Trophoblast cell (in vitro differentiated cells and primary cell): Measurements from ENCODE around the gene EPHA6.
A peak's percentile ranks its signal among the peaks of the same experiment; 100 is the strongest.

Source experiments
- DNase-seq, 2 donors: peaks; one replicate each; pipeline ENCODE4 v3.0.0-alpha.2; 2016
- H2AFZ ChIP-seq: 2 replicates; pipeline ENCODE4 v1.6.1; 2013; ENCODE audit warnings: low read length, moderate library complexity, mild to moderate bottlenecking; ENCODE audit not compliant: insufficient read depth, poor library complexity
- H2AK5ac ChIP-seq: 2 replicates; pipeline ENCODE4 v1.6.1; 2013; ENCODE audit warnings: mild to moderate bottlenecking, low read length
- H2BK120ac ChIP-seq: 2 replicates; pipeline ENCODE4 v1.6.1; 2013; ENCODE audit warnings: low read length, mild to moderate bottlenecking, moderate library complexity; ENCODE audit not compliant: insufficient read depth, poor library complexity
- H2BK12ac ChIP-seq: 2 replicates; pipeline ENCODE4 v1.6.1; 2013; ENCODE audit warnings: mild to moderate bottlenecking, low read length, moderate library complexity
- H2BK5ac ChIP-seq: 2 replicates; pipeline ENCODE4 v1.6.1; 2013; ENCODE audit warnings: low read length, low read depth, moderate library complexity, mild to moderate bottlenecking; ENCODE audit not compliant: poor library complexity
- H3K14ac ChIP-seq: 2 replicates; pipeline ENCODE4 v1.6.1; 2013; ENCODE audit warnings: mild to moderate bottlenecking, low read length
- H3K18ac ChIP-seq: 2 replicates; pipeline ENCODE4 v1.6.1; 2013; ENCODE audit warnings: mild to moderate bottlenecking, low read length
- H3K23ac ChIP-seq: 2 replicates; pipeline ENCODE4 v1.6.1; 2013; ENCODE audit warnings: low read length
- H3K27ac ChIP-seq: 2 replicates; pipeline ENCODE4 v1.5.1; 2013; ENCODE audit warnings: low read depth, mild to moderate bottlenecking, inconsistent platforms, low read length, moderate library complexity
- H3K27me3 ChIP-seq: 2 replicates; pipeline ENCODE4 v1.6.1; 2013; ENCODE audit warnings: inconsistent platforms, mild to moderate bottlenecking, low read length, moderate library complexity; ENCODE audit not compliant: insufficient read depth
- H3K36me3 ChIP-seq, 2 experiments: 1 replicate in 1 of 2; 2 replicates in 1 of 2; pipeline ENCODE4 v1.6.1; 2013; ENCODE audit warnings: low read length in 2 of 2, mild to moderate bottlenecking in 2 of 2, moderate library complexity in 1 of 2; ENCODE audit not compliant: insufficient read depth in 2 of 2, control insufficient read depth in 1 of 2
- H3K4ac ChIP-seq: 2 replicates; pipeline ENCODE4 v1.6.1; 2013; ENCODE audit warnings: low read depth, mild to moderate bottlenecking, low read length, moderate library complexity
- H3K4me1 ChIP-seq, 2 experiments: 1 replicate in 1 of 2; 2 replicates in 1 of 2; pipeline ENCODE4 v1.6.1; 2013; ENCODE audit warnings: low read length in 2 of 2, mild to moderate bottlenecking in 2 of 2, moderate library complexity in 1 of 2; ENCODE audit not compliant: insufficient read depth in 2 of 2, control insufficient read depth in 1 of 2
- H3K4me2 ChIP-seq: 2 replicates; pipeline ENCODE4 v1.6.1; 2013; ENCODE audit warnings: inconsistent platforms, mild to moderate bottlenecking, low read length, moderate library complexity
- H3K4me3 ChIP-seq: 2 replicates; pipeline ENCODE4 v1.5.1; 2013; ENCODE audit warnings: mild to moderate bottlenecking, low read depth, low read length, inconsistent platforms
- H3K79me1 ChIP-seq: one replicate; pipeline ENCODE4 v1.6.1; 2013; ENCODE audit warnings: low read length
- H3K79me2 ChIP-seq: 2 replicates; pipeline ENCODE4 v1.6.1; 2013; ENCODE audit warnings: low read length, mild to moderate bottlenecking; ENCODE audit not compliant: control insufficient read depth, insufficient read depth, poor library complexity
- H3K9ac ChIP-seq: 2 replicates; pipeline ENCODE4 v1.6.1; 2013; ENCODE audit warnings: mild to moderate bottlenecking, low read length
- H3K9me3 ChIP-seq: 2 replicates; pipeline ENCODE4 v1.6.1; 2013; ENCODE audit warnings: low read depth, mild to moderate bottlenecking, control low read depth, inconsistent platforms, low read length; ENCODE audit not compliant: insufficient read depth
- H4K12ac ChIP-seq: 2 replicates; pipeline ENCODE4 v1.6.1; 2013; ENCODE audit warnings: low read depth, mild to moderate bottlenecking, low read length, moderate library complexity
- H4K8ac ChIP-seq: 2 replicates; pipeline ENCODE4 v1.6.1; 2013; ENCODE audit warnings: low read depth, mild to moderate bottlenecking, low read length, moderate library complexity
- H4K91ac ChIP-seq: one replicate; pipeline ENCODE4 v1.6.1; 2013; ENCODE audit warnings: low read depth, mild to moderate bottlenecking, low read length, moderate library complexity
- WGBS: extraction: QIAGEN DNeasy Blood & Tissue Kit; methylation state at CpG from one replicate; pipeline ENCODE4 v1.1.7; 2013; ENCODE audit warnings: missing lambda C conversion rate; ENCODE audit not compliant: insufficient read length, insufficient coverage; ENCODE audit errors: extremely low coverage; 5-methylcytosine and 5-hydroxymethylcytosine counted together

Gene EPHA6

DNA sequence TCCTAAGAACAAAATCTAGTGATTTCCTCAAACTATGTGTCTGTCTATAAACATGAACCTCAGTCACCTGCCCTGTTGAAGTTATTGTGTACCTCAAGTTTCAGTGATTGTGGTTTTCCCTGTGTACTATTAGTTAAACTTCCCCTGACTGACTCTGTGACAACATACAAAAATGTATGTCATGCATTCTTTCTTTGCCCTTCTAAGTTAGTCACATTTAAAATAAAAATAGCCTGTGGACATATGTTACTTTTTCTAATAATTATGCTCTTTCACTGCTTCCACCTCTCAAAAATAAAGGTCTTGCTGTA lies 29.8 kb downstream of the EPHA6 start:
- no peak overlapping the region for H3K23ac ChIP-seq
- H3K27ac ChIP-seq, result no peak overlapping the region
- H3K14ac ChIP-seq, result no peak overlapping the region
- H3K4me1 ChIP-seq, result no peaks in the 10 kb centered on the region
- no peak overlapping the region for H4K91ac ChIP-seq
- H2BK120ac ChIP-seq, result no peak overlapping the region
- no peak overlapping the region for H2BK5ac ChIP-seq
- no peak overlapping the region for H2AFZ ChIP-seq
- H2BK12ac ChIP-seq, result no peak overlapping the region
- H2AK5ac ChIP-seq, result no peak overlapping the region
- no peak overlapping the region for H4K12ac ChIP-seq
- no peak overlapping the region for H3K18ac ChIP-seq
- no peak overlapping the region for H3K4me3 ChIP-seq
- no peak overlapping the region for H3K4me2 ChIP-seq
- H3K79me1 ChIP-seq, result no peaks in the 10 kb centered on the region
- H3K9me3 ChIP-seq, result no peaks in the 10 kb centered on the region
- no peaks in the 10 kb centered on the region for H3K36me3 ChIP-seq
- no peak for DNase-seq
- H3K79me2 ChIP-seq, result no peaks in the 10 kb centered on the region
- no peak overlapping the region for H4K8ac ChIP-seq
- H3K4ac ChIP-seq, result no peak overlapping the region
- no peak overlapping the region for H3K9ac ChIP-seq
- H3K27me3 ChIP-seq, result no peaks in the 10 kb centered on the region

DNA sequence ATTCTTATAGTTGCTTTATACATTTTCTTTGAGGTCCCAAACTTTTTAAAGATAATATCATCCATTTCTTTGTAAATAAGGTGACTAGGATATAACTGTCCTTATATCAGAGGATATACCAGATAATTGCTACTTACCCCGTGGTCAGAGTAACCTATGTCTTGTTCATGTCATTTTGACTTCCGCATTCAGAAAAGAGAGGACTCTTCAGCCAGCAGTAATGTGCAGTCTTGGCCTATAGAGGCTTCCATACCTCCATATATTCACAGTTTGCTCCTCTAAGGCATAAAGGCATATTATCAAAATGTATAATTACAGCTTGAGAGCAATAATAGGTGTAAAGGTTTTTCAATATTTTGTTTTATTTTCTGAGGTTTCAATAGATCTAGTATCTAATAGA lies 38.5 kb downstream of the EPHA6 start:
- Histone ChIP-seq H3K79me1 (no peaks in the 10 kb centered on the region), H3K23ac (no peak overlapping the region), H3K9ac (no peak overlapping the region), H3K14ac (no peak overlapping the region), H3K4me3 (no peak overlapping the region), H3K4ac (no peak overlapping the region), H2AK5ac (no peak overlapping the region), H3K79me2 (no peaks in the 10 kb centered on the region), H3K4me2 (no peak overlapping the region), H3K36me3 (no peaks in the 10 kb centered on the region), H2BK120ac (no peak overlapping the region), H4K91ac (no peak overlapping the region), H2BK5ac (no peak overlapping the region), H3K18ac (no peak overlapping the region), H2BK12ac (no peak overlapping the region), H3K9me3 (no peaks in the 10 kb centered on the region), H3K27ac (no peak overlapping the region), H4K8ac (no peak overlapping the region), H3K27me3 (no peaks in the 10 kb centered on the region), H2AFZ (no peak overlapping the region), H3K4me1 (no peaks in the 10 kb centered on the region), H4K12ac (no peak overlapping the region)
- no CpG with 5 or more reads among the region's 2 CpGs for WGBS
- DNase-seq, result no peak

DNA sequence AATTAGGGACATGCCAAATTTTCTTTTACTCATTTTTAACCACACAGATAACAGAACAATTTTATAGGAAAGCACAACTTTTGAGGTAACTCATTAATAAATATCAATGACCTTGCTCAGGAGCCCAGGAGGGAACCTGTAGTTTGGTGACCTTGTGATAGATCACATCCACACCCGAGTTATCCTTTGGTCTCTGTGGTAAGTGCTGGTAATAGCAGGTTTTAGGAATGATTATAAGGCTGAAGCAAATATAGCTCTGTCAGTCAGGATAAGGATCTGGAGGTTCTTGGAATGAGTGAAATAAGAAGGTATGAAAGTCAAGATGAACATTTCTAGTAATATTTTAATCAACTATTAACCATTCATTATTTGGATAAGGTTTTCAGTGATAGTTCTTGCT lies 46.5 kb downstream of the EPHA6 start:
- H3K18ac ChIP-seq, result no peak overlapping the region
- H2BK5ac ChIP-seq, result no peak overlapping the region
- DNase-seq, result no peak
- H3K79me2 ChIP-seq, result no peaks in the 10 kb centered on the region
- no peaks in the 10 kb centered on the region for H3K27me3 ChIP-seq
- H3K9me3 ChIP-seq, result no peaks in the 10 kb centered on the region
- no peak overlapping the region for H3K9ac ChIP-seq
- H3K4me1 ChIP-seq, result no peaks in the 10 kb centered on the region
- no peak overlapping the region for H2BK120ac ChIP-seq
- WGBS, result no CpG with 5 or more reads among the region's 1 CpG
- H2AK5ac ChIP-seq, result no peak overlapping the region
- no peak overlapping the region for H3K4me2 ChIP-seq
- H4K91ac ChIP-seq, result no peak overlapping the region
- no peak overlapping the region for H2AFZ ChIP-seq
- H3K14ac ChIP-seq, result no peak overlapping the region
- no peak overlapping the region for H3K4ac ChIP-seq
- no peak overlapping the region for H4K12ac ChIP-seq
- H3K4me3 ChIP-seq, result no peak overlapping the region
- no peak overlapping the region for H3K27ac ChIP-seq
- no peaks in the 10 kb centered on the region for H3K36me3 ChIP-seq
- no peak overlapping the region for H4K8ac ChIP-seq
- no peak overlapping the region for H3K23ac ChIP-seq
- H2BK12ac ChIP-seq, result no peak overlapping the region
- no peaks in the 10 kb centered on the region for H3K79me1 ChIP-seq

DNA sequence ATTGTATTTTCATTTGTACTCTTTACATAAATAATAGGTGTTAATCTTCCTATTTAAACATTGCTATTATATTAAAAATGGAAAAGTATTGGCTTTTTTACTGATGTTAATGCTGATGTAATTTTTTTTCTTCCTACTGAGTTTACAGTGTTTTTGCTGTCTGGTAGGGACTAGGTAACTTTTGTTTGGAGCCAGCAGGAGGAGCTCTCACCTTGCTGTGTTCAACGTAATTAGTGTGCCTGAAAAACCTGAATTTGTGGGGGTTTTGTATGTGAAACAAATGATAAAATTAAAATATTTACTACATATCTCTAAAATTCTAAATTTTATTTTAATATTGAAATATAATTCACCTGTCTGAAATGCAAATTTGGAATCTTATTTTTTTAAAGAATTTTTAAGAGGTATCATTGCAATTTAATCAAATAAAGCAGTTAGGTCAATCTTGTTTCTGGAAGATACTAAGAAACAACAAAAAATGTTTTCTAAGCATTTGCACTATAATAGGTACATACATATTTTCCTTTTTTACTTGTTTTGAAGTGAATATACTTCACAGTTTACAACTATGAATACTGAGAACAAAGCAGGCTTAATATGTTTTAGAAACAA lies 48.8 kb downstream of the EPHA6 start:
- Histone ChIP-seq H3K36me3 (no peaks in the 10 kb centered on the region), H3K9me3 (no peaks in the 10 kb centered on the region), H3K4ac (no peak overlapping the region), H4K91ac (no peak overlapping the region), H3K23ac (no peak overlapping the region), H3K4me3 (no peak overlapping the region), H3K4me1 (no peaks in the 10 kb centered on the region), H4K8ac (no peak overlapping the region), H3K27me3 (no peaks in the 10 kb centered on the region), H3K79me1 (no peaks in the 10 kb centered on the region), H2AK5ac (no peak overlapping the region), H3K4me2 (no peak overlapping the region), H4K12ac (no peak overlapping the region), H3K14ac (no peak overlapping the region), H2BK120ac (no peak overlapping the region), H3K27ac (no peak overlapping the region), H2BK5ac (no peak overlapping the region), H3K9ac (no peak overlapping the region), H3K18ac (no peak overlapping the region), H2AFZ (no peak overlapping the region), H3K79me2 (no peaks in the 10 kb centered on the region), H2BK12ac (no peak overlapping the region)
- WGBS, result no CpG with 5 or more reads among the region's 1 CpG
- DNase-seq, result peak; percentile 17 to 72
